Tibial nerve (tissue), 4 donors: ENCODE measurements around the gene PAQR9.

Source experiments
- EP300 ChIP-seq, 2 donors: sonication (generic); formaldehyde crosslinking; IDR thresholded peaks; one replicate each; pipeline ENCODE4 v1.6.1; 2017; ENCODE audit warnings: antibody characterized with exemption in 2 of 2, mild to moderate bottlenecking in 1 of 2
- POLR2A ChIP-seq, 2 donors: fragments of 450-650 bp; IDR thresholded peaks; one replicate each; pipeline ENCODE4 v1.6.1; 2017; ENCODE audit warnings: antibody characterized with exemption in 2 of 2, mild to moderate bottlenecking in 2 of 2, moderate library complexity in 2 of 2
- TF ChIP-seq, protein P1 (sequence below), 5 experiments: fragments of 200-600 bp in 3 of 5; fragments of 450-650 bp in 2 of 5; sonication (generic) in 3 of 5; IDR thresholded peaks; one replicate each; pipeline ENCODE4 v1.5.1; 2016 to 2019; ENCODE audit warnings: antibody characterized with exemption in 5 of 5, mild to moderate bottlenecking in 3 of 5, moderate library complexity in 2 of 5

DNA sequence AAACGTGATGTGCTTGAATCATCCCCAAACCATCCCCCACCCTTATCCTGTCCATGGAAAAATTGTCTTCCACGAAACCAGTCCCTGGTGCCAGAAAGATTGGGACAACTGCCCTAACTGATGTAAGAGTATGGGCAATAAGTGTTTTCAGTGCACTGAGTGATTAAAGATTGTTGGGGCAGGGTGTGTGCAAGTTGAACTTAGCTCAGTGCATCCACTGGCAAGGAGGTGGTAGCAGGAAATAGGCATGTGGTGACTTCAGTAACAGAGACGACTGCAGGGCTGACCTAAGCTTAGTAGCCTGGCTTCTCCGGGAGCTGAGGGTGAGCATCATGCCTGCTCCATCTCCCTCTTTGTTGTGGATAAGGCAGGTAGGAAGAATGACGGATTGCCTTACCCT lies 27.5 kb downstream of the PAQR9 start:
- TF ChIP-seq, protein P1, sequence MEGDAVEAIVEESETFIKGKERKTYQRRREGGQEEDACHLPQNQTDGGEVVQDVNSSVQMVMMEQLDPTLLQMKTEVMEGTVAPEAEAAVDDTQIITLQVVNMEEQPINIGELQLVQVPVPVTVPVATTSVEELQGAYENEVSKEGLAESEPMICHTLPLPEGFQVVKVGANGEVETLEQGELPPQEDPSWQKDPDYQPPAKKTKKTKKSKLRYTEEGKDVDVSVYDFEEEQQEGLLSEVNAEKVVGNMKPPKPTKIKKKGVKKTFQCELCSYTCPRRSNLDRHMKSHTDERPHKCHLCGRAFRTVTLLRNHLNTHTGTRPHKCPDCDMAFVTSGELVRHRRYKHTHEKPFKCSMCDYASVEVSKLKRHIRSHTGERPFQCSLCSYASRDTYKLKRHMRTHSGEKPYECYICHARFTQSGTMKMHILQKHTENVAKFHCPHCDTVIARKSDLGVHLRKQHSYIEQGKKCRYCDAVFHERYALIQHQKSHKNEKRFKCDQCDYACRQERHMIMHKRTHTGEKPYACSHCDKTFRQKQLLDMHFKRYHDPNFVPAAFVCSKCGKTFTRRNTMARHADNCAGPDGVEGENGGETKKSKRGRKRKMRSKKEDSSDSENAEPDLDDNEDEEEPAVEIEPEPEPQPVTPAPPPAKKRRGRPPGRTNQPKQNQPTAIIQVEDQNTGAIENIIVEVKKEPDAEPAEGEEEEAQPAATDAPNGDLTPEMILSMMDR (IDR thresholded peaks at IDR 0.05), result no peak
- TF ChIP-seq POLR2A (IDR thresholded peaks at IDR 0.05) (no peak), EP300 (IDR thresholded peaks at IDR 0.05) (no peak)
